Suprapubic skin (tissue), 4 donors: ENCODE results near the gene SUFU. TPM values are rescaled to one million over a fixed set of nuclear protein-coding genes. Genes with fewer than 3 reads are reported as not detected.

Experiments
- DNase-seq, 2 donors: peaks; one replicate each; pipeline ENCODE4 v3.0.0-alpha.2; 2019; ENCODE audit warnings: low spot score in 2 of 2
- H3K27ac ChIP-seq: fragments of 200-600 bp; sonication (generic); one replicate; pipeline ENCODE4 v1.5.1; 2019
- H3K27me3 ChIP-seq: fragments of 200-600 bp; sonication (generic); one replicate; pipeline ENCODE4 v1.5.1; 2019
- H3K36me3 ChIP-seq: fragments of 200-600 bp; sonication (generic); one replicate; pipeline ENCODE4 v1.5.1; 2019
- H3K4me1 ChIP-seq: fragments of 200-600 bp; sonication (generic); one replicate; pipeline ENCODE4 v1.5.1; 2019
- H3K4me3 ChIP-seq: fragments of 200-600 bp; sonication (generic); one replicate; pipeline ENCODE4 v1.5.1; 2019; ENCODE audit warnings: mild to moderate bottlenecking
- H3K9me3 ChIP-seq: fragments of 200-600 bp; sonication (generic); one replicate; pipeline ENCODE4 v1.5.1; 2019
- EP300 ChIP-seq: sonication (generic); formaldehyde crosslinking; IDR thresholded peaks from one replicate; pipeline ENCODE4 v1.6.1; 2017; ENCODE audit warnings: antibody characterized with exemption
- POLR2A ChIP-seq, 2 donors: fragments of 450-650 bp; IDR thresholded peaks; one replicate each; pipeline ENCODE4 v1.6.1; 2017; ENCODE audit warnings: antibody characterized with exemption in 2 of 2, mild to moderate bottlenecking in 2 of 2, moderate library complexity in 2 of 2
- POLR2AphosphoS5 ChIP-seq, 3 donors: sonication (generic); formaldehyde crosslinking; IDR thresholded peaks; one replicate each; pipeline ENCODE4 v1.6.1; 2017; ENCODE audit warnings: antibody characterized with exemption in 3 of 3
- WGBS: methylation state at CpG from one replicate; pipeline ENCODE4 v1.1.5; 2018; 5-methylcytosine and 5-hydroxymethylcytosine counted together
- total RNA-seq, 4 donors: library from RNA; depleted of rRNA; stranded (reverse); fragments of >200 nt; gene quantifications; one replicate each; pipeline ENCODE4 v1.1.0, GENCODE V29; 2016
- TF ChIP-seq, protein P1 (sequence below), 2 donors: fragments of 200-600 bp in 1 of 2; fragments of 450-650 bp in 1 of 2; sonication (generic) in 1 of 2; IDR thresholded peaks; one replicate each; pipeline ENCODE4 v1.5.1; 2016 to 2019; ENCODE audit warnings: antibody characterized with exemption in 2 of 2, mild to moderate bottlenecking in 1 of 2, moderate library complexity in 1 of 2

The SUFU gene
- total RNA-seq, 4 donors from 2014 or later, result 15.3 to 22.7 (median 18.9) TPM

DNA sequence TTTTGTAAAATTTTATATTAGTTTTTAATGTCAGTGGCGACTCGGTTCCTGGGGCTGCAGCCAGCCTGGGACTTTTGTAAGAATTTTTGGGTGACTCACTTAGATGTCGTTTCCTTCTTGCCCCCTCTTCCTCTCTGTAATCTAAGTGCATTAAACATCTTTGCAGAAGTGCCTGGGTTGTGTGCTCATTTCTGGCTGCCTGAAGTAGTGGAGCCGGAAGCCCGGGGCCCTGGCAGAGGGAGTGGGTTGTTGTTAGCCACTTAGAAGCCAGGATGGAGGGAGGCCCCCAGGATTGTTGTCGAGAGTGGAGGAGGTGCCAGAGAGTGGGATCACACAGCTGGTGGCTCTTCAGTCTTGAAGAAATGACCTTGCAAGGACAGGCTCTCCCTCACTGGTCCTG, 129.5 kb downstream of the SUFU start:
- TF ChIP-seq, protein P1, sequence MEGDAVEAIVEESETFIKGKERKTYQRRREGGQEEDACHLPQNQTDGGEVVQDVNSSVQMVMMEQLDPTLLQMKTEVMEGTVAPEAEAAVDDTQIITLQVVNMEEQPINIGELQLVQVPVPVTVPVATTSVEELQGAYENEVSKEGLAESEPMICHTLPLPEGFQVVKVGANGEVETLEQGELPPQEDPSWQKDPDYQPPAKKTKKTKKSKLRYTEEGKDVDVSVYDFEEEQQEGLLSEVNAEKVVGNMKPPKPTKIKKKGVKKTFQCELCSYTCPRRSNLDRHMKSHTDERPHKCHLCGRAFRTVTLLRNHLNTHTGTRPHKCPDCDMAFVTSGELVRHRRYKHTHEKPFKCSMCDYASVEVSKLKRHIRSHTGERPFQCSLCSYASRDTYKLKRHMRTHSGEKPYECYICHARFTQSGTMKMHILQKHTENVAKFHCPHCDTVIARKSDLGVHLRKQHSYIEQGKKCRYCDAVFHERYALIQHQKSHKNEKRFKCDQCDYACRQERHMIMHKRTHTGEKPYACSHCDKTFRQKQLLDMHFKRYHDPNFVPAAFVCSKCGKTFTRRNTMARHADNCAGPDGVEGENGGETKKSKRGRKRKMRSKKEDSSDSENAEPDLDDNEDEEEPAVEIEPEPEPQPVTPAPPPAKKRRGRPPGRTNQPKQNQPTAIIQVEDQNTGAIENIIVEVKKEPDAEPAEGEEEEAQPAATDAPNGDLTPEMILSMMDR (IDR thresholded peaks at IDR 0.05), result no peak
- no peak for TF ChIP-seq EP300
- TF ChIP-seq POLR2AphosphoS5 (IDR thresholded peaks at IDR 0.05), result no peak
- H3K4me1 ChIP-seq, result peaks cover 37% of the 10 kb centered on the region
- H3K9me3 ChIP-seq, result no peaks in the 10 kb centered on the region
- no peak overlapping the region for H3K4me3 ChIP-seq
- H3K27ac ChIP-seq, result peak overlapping the region; percentile 5
- 42% methylated on average over 6 of the region's 6 CpGs for WGBS
- no peaks in the 10 kb centered on the region for H3K27me3 ChIP-seq
- DNase-seq, result no peak
- peaks cover 28% of the 10 kb centered on the region for H3K36me3 ChIP-seq

DNA sequence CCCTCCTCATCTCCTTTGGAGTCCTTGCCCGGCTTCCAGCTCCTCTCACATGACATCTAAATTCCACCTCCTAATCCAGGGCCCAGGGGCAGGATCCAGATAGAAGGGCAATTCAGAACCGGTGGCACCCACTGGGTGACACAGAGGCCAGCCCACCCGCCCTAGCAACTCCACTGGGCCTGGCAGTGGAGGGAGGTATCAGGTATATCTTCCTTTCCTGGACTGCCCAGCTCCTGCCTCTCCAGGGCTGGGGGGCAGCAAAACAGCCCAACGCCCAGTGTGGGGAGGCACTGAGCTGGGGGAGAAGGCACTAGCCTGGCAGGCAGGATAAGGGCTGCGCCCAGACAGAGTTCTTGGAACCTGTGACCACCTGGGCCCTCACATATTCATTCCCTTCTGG, 130.1 kb downstream of the SUFU start:
- 76% methylated on average over 4 of the region's 5 CpGs for WGBS
- Histone ChIP-seq H3K4me1 (peaks cover 31% of the 10 kb centered on the region), H3K36me3 (peaks cover 25% of the 10 kb centered on the region), H3K4me3 (no peak overlapping the region), H3K27me3 (no peaks in the 10 kb centered on the region), H3K9me3 (no peaks in the 10 kb centered on the region), H3K27ac (peak overlapping the region; percentile 5)
- DNase-seq, result no peak
- TF ChIP-seq, protein P1 (IDR thresholded peaks at IDR 0.05), result no peak
- TF ChIP-seq EP300, result no peak
- no peak for TF ChIP-seq POLR2AphosphoS5 (IDR thresholded peaks at IDR 0.05)
- no peak for TF ChIP-seq POLR2A (IDR thresholded peaks at IDR 0.05)

DNA sequence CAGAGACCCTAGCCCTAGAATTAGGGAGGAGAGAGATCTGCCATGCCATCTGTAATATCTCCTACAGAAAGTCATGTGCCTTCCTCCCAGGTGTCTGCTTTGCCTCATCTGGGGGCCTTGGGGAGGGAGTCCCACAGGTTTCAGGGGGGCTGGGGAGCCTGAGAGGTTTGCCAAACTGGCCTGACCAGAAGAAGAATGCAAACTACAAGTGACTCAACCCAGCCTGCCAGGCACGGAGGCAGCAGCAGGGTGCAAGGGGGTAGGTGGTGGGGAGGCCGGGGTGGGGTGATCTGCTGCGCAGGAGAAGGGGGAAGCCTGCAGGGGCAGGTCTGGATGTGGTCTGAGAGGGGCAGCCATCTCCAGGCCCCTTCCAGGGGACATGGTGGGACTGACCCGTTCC, 130.9 kb downstream of the SUFU start:
- 50% methylated on average over 4 of the region's 4 CpGs for WGBS
- Histone ChIP-seq H3K4me3 (no peak overlapping the region), H3K27ac (no peak overlapping the region), H3K27me3 (no peaks in the 10 kb centered on the region), H3K9me3 (no peaks in the 10 kb centered on the region), H3K36me3 (peaks cover 21% of the 10 kb centered on the region), H3K4me1 (peaks cover 27% of the 10 kb centered on the region)
- no peak for DNase-seq
- TF ChIP-seq POLR2AphosphoS5 (IDR thresholded peaks at IDR 0.05) (no peak), EP300 (no peak), POLR2A (IDR thresholded peaks at IDR 0.05) (no peak)
- TF ChIP-seq, protein P1 (IDR thresholded peaks at IDR 0.05), result no peak

DNA sequence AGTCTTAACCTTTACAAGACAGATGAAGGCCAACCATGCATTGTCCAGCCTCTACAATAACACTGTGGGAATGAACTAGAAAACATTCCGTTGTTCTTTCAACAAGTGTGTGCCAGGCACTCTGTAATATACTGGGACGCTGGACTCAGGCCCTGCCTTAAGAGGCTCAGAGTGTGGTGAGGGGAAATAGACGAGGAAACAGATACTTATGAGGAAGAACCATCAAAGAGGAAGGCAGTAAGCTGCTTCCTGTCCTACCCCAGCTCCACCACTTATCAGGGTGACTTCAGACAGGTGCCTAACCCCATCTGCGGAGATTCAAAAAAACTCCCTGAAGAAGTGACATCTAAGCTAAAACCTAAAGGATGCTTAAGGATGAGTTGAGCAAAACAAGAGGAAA, 131.6 kb downstream of the SUFU start:
- no peaks in the 10 kb centered on the region for H3K9me3 ChIP-seq
- no peak for DNase-seq
- H3K36me3 ChIP-seq, result peaks cover 14% of the 10 kb centered on the region
- TF ChIP-seq, protein P1 (IDR thresholded peaks at IDR 0.05), result no peak
- TF ChIP-seq POLR2A (IDR thresholded peaks at IDR 0.05) (no peak), POLR2AphosphoS5 (IDR thresholded peaks at IDR 0.05) (no peak), EP300 (no peak)
- H3K27me3 ChIP-seq, result no peaks in the 10 kb centered on the region
- H3K4me3 ChIP-seq, result no peak overlapping the region
- no peak overlapping the region for H3K27ac ChIP-seq
- WGBS, result 64% methylated on average over 4 of the region's 4 CpGs
- peaks cover 27% of the 10 kb centered on the region for H3K4me1 ChIP-seq

DNA sequence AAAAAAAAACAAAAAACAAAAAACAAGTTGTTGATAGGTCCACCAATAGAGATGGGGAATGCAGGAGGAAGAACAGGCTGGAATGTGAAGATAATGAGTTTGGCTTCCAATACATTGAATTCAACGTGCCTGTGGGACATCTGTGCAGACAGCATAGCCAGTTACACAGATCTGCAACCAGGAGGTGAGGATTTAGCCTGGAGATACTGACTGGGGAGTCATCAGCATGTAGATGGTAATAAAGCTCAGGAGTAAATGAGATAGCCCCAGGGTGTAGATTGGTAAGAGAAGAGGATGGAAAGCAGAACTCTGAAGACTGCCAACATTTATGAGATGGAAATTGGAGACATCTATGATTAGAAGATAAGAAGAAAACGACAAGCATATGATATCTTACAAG, 135.8 kb downstream of the SUFU start:
- Histone ChIP-seq H3K36me3 (no peaks in the 10 kb centered on the region), H3K4me1 (peaks cover 6% of the 10 kb centered on the region), H3K27me3 (no peaks in the 10 kb centered on the region), H3K9me3 (no peaks in the 10 kb centered on the region), H3K4me3 (no peak overlapping the region), H3K27ac (no peak overlapping the region)
- no peak for TF ChIP-seq EP300
- TF ChIP-seq POLR2AphosphoS5 (IDR thresholded peaks at IDR 0.05), result no peak
- TF ChIP-seq, protein P1 (IDR thresholded peaks at IDR 0.05), result no peak
- no peak for TF ChIP-seq POLR2A (IDR thresholded peaks at IDR 0.05)
- 32% methylated on average over 2 of the region's 2 CpGs for WGBS
- DNase-seq, result no peak
